Activated CD8-positive, alpha-beta memory T cell treated with anti-CD3 and anti-CD28 coated beads for 24 hours (primary cell): ENCODE results near the gene CYP1B1.
A peak's percentile ranks its signal among the peaks of the same experiment; 100 is the strongest.
"Not testable (repeated sequence)": the region's sequence is repeated elsewhere in the genome, so short reads cannot be mapped to it uniquely, and the experiment has no call there.

Experiments
- DNase-seq: peaks from one replicate; pipeline ENCODE4 v3.0.0-alpha.2; 2020

CYP1B1 gene

DNA sequence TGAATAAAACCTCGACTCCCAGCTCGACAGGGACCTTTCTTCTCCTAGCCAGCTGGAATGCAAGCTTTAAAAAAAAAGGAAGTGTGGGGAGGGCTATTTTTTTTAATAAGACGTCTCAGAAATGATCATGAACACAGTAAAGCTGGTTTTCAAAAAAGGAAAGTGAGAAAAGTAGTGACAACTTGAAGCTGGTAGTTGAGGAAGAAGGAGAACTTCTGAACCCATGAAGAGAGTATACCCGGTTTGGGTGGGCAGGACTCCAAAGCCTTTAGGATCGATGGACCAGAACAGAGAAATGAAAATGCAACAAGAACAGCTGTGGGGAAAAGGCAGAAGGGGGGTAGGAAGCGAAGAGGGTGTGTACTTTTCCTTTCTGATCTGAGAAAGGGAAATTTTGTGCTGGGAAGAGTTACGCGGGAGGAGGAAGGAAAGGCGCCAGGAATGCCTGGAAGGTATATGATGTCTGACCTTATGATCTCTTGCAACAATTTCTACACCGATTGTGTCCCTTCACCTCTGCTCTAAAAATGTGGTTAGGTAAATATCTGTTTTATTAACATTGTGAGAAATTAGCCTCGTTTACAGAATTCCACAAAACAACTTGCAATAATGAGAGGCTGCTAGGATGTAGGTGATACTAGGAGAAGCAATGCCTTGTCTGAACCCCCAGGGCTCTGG is 22.6 kb upstream of the CYP1B1 start:
- no peak for DNase-seq

DNA sequence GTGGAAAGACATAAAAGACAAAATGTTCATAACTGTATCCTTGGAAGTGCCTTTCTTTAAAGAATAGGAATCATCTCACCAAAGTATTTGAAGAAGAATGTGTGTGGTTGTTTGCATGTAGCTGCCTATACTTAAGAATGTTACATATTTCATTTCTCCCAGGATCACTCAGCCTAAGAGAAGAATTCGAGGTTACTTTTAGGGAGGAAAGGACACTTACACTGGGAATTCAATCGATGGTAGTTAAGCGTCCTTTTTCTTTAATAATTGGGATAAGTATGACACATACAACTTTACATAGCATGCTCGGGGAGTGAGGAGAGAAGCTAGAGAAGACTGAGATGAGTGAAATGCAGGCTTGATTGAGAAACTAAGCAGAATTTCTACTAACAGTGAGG is 22.0 kb upstream of the CYP1B1 start:
- no peak for DNase-seq

DNA sequence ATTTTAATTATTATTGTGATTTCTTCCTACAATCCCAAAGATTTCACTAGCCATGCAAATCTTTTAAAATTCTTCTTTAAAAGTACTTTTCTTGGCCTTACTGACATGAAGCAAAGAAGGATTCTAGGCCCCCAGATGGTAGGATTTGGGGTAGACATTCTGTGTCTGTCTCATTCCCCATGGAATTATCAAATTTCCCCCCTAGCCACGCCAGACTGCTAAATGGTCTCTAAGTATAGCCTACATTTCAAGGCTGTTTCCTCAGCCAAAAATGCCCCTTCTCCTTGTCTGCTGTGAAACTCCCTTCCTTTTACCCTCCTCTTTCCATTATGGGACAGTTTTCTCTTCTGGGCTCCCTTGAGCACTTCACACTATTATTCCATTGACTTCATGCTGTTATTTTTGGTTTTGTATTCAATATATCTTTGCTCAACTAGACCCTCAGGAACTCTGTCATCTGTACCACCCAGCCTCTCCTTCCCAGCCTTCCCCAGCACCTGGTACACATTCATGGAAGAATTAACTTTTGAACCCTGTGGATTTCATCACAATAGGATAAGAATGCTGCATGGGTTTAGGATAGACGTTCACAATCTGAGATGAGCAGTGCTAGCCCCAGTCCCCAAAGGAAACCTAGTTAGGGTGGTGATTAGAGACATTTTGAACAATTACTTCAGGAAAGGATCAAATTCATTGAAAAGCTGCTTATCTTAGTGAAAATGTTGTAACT is 21.5 kb upstream of the CYP1B1 start:
- no peak for DNase-seq

DNA sequence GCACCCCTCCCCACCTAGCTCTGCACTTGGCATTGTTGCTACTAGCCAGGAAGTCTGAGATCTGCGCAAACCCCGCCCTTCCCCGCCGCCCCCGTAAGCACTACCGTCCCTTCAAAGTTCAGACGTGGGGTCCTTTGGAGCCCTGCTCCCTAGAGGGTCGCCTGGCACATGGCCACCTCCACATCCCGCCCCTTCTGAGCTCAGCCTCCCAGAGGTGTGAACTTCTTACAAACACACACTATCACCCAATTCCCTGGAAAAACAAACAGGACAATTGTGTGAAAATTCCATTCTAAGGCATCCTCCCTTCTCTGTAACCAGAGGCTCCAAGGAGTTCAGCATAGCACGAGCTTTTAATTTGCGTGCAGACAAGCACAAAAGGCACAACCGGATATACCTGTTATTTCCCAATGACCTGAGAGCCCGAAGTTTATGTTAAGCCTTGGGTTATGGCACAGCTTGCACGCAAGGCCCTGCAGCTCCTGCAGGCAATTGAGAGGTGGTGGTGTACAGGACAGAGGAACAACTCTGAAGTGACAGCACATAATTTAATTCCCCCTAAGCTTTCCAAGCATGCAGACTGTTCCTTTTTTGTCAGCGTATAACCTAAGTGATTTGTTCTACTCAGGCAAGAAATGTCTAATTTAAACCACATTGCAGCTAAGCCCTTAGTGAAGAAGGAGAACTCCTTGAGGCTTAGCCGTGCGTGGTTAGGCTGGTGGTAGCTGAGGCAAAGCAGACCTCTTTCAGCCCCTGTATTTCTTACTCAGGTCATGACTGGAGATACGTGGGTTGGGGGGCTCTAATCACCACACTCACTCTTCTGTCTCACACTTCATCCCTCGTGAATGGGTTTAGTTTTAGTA is 20.3 kb upstream of the CYP1B1 start:
- DNase-seq = no peak

DNA sequence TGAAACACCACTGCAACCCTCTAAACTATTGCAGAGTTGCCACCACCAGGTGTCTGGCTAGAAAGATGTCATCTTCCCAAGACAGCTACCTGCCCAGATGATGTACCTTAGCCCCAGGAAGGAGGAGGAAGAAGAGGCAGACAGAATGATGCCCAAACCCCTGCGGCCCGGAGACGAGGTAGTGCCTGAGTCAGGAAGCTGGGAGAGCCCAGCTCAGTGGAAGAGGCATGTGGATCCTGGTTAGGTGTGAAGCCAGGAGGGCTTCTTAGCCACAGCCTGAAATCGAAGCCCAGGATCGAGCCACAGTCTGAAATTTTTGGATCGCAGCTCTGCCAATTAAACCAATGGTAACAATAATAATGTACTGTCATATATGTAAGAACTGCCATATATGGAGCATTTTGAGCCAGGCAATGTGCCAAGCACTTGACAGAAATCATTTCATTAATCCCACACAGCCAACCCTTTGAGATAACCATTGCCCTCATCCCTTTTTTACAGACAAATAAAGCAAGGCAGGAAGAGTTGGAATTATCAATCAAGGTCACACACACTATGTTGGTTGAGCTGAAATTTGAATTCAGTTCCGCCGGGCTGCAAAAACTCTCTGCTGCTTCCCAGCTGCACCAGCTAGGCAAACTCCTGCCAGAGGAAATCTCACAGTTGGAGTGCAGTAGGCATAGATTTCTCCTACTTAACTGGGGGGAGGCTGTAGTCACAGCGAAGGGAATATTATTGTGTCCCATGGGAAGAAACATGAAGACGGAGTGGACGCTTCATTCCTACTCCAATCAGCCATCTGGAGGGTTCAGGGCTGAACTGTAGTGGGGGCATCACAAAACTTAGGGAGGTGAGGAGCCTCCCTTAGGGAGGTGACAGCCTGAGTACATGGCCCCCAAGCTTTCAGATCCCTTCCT is 19.4 kb upstream of the CYP1B1 start:
- no peak for DNase-seq

DNA sequence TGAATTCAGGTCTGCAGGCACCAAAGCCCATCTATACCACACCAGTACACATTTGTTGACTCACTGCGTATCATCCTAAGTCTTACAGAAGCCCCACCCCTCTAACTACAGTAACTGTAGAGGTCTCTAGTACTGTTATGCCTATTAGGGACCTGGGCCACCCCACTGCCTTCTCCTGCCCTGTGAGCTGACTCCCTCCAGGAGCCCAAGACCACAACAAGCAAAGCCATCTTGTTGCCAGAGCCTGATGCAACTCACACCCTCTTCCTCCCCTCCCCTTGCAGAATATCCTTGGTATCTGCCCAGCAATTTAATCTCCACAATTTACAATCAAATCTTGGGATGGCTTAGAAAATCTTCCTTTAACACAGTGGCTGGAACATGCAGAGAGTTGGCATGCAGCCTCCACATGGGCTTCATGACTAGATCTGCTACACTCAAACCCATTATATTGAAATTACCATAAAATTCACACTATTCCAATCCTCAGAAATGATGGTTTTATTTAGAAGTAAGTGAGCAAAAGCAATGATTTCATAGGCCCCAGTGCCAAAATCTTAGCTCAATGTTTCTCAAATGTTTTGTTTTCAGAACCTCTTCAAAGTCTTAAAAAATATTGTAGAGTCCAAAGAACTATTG is 17.7 kb upstream of the CYP1B1 start:
- DNase-seq = no peak

DNA sequence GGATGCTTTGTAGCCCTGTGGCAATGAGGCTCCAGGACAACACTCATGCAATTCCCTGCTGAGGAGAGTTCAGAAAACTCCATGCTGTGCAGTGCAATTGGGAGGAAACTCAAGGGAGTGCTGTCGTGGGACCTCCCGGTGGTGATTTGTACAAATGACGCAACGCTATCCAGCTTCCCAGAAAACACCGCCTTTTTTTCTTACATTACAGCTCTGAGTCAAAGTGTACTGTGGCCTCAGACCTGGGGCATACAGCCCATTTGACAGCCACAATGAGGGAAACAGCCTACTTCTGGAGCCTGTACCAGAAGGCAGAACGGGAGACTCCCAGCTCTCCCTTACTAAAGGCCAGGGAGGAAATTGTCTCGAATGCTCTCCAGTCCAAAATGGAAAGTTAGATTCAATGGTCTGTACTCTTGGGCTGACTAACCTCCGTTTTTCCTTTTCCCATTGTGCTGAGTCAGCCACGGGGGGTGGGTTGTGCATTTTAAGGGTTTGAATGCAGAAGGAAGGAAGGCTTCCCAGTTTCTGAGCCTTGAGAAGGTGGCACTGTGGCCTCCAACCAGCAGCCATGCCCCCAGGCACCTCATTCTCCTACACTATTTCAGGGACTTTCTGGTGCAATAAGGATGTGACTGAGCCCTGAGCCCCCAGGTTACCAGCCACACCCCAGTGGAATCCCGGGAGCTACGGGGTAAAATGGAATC is 16.4 kb upstream of the CYP1B1 start:
- no peak for DNase-seq

DNA sequence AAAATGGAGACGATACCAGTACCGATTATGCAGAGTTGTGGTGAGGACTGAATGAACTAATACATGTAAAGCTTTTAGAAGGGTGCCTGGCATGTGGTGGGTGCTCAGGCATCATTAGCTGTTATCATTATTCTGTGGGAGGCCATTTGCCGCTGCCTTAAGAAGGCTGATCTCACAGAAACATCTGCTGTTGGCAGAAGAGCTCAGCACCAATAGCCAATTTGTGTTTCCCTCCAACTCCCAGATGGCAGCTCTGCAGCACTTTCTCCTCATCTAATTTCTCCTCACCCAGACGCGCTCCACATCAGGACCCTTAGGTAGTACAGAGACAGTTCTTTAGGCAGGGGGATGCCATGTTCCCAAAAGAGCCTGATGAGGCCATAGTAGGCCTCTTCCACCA is 15.8 kb upstream of the CYP1B1 start:
- no peak for DNase-seq

DNA sequence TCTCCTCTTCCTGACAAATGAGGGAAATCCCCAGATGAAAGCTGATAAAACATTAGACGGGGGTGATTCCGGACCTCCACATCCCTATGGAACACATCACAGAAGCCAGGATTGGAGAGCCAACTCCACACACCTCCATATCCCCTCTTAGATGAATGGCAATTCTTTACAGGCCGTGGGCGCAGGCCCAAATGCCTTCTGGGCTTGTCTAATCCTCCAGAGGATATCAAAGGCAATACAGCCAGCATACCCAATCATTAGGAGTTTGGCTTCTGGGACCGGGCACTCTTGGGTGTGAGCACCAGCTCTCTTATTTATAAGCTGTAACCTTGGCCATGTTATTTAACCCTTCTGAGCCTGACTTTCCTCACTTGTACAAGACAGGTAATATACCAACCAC is 15.0 kb upstream of the CYP1B1 start:
- no peak for DNase-seq

DNA sequence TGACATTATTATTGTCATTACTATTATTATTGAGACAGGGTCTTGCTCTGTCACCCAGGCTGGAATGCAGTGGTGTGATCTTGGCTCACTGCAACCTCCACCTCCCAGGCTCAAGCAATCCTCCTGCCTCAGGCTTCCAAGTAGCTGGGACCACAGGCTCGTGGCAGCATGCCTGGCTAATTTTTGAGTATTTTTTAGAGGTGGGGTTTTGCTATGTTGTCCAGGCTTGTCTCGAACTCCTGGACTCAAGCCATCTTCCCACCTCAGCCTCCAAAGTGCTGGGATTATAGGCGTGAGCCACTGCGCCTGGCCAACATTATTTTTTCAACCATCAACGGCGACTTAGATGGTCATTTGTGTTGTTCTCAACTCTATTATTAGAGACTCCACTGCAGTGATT is 14.3 kb upstream of the CYP1B1 start:
- DNase-seq = not testable (repeated sequence)

DNA sequence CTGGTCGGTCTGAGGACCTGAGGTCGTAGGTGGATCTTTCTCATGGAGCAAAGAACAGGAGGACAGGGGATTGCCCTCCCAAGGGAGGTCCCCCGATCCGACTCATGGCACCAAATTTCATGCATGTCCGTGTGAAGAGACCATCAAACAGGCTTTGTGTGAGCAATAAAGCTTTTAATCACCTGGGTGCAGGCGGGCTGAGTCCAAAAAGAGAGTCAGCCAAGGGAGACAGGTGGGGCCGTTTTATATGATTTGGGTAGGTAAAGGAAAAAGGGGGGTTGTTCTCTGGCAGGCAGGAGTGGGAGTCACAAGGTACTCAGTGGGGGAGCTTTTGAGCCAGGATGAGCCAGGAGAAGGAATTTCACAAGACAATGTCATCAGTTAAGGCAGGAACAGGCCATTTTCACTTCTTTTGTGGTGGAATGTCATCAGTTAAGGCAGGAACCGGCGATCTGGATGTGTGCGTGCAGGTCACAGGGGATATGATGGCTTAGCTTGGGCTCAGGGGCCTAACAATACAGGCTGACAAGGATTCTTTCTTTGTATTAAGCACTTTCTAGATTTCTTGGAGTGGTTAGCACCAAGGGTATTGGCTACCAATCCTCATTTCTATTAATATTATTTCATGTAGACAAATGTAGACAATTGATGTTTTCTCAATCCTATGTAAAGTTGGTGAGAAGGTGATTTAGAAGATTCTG is 10.2 kb upstream of the CYP1B1 start:
- DNase-seq = not testable (repeated sequence)

DNA sequence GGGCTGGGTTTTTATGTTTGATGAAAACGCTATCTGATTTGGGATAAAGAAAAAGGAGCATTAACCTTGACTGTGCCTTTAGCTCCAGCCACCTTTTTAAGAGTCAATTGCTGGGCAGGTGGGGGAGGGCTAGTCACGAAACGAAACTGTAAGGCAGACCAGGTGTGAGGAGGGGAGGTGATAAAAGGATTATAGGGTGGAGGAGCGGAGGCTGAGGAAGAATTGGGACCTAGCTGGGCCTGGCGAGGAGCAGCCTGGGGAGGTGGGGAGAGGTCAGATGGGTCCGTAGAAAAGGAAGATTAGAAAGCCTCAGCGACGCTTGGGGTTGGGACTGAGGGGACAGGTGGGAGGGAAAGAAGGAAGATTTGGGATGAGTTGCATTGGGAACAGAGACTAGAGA is 8.6 kb upstream of the CYP1B1 start:
- not testable (repeated sequence) for DNase-seq

DNA sequence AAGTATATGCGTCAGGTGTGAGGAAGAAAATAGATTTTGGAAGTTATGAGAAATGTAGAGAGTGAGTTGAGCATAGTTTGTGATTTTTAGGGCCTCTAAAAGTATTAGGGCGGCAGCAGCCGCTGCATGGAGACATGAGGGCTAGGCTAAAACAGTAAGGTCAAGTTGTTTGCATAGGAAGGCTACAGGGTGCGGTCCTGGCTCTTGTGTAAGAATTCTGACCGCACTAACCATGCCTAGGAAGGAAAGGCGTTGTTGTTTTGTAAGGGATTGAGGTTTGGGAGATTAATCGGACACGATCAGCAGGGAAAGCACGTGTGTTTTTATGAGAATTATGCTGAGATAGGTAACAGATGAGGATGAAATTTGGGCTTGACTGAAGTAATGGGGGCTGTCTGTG is 6.8 kb upstream of the CYP1B1 start:
- DNase-seq = not testable (repeated sequence)

DNA sequence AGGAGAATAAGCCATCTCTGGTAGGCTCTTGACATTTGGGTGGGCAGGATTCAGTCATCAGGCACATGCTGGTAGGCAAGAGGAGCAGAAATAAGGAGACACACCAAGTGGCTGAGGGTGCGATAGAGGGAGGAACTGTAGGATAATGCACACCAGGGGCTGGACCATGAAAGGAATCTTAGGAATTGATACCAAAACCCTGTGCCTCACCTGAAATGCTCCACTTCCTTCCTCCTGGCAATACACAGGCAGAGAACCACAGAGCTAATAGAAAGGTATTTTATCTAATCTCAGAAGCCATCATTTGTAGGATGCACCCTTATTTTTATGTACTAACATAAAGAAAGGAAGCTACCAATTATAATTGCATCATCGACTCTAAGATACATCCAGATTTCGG is 4.4 kb upstream of the CYP1B1 start:
- no peak for DNase-seq

DNA sequence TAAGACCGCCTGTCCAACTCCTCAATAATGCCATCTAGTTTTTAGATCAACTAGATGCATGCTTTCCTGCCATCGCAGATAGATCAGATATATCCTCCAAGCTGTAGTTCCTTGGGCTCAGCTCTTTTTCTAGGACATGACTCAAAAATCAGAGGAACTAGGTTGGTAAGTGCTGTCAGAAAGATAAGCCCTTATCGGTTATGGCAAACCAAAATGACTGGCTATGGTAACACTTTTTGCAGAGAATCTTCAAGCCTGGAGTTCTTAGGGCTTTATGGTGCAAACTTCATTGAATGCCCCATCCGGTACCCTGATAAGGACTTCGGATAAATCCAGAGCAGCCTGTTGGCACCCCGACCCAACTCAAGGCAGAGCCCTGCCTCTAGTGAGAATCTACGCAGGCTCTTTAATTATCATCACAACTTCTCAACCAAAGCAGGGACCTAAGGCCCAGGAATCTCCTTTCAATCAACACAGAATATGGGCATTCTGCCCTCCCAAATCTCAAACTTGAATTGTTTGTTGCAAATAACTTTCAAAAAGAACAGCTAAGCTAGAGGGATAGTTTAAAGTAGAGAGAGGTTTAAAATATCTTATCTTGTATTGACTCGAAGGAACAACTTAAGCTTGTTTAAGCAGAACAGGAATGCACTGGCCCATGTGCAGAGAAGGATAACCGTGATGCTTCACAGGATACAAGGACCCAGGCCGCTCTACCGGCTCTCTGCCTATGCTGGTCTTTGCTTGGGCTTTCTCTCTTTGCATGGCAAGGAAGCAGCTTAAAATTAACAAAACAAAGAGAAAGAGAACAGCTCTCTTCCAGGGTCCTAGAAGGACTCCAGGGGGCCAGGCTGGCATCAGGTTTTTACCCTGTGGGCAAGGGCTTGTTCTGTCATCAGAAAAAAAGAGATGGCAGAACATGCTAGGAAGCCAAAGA is 3.4 kb upstream of the CYP1B1 start:
- DNase-seq = no peak

DNA sequence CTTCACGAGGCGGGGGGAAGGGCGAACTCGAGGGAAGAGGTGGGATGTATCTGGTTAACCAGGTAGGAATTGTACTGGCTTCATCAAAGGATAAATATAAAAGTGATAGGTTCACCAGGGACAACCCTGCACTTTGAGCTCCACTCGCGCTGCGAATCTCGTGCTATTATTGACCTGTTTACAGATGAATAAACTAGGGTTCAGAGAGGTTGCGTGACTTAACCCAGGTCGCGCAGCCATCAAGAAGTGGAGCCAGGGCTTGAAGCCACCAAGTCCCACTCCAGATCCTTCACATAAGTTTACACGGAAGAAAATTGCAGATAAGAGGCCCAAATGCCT is 1.4 kb upstream of the CYP1B1 start:
- DNase-seq = no peak

DNA sequence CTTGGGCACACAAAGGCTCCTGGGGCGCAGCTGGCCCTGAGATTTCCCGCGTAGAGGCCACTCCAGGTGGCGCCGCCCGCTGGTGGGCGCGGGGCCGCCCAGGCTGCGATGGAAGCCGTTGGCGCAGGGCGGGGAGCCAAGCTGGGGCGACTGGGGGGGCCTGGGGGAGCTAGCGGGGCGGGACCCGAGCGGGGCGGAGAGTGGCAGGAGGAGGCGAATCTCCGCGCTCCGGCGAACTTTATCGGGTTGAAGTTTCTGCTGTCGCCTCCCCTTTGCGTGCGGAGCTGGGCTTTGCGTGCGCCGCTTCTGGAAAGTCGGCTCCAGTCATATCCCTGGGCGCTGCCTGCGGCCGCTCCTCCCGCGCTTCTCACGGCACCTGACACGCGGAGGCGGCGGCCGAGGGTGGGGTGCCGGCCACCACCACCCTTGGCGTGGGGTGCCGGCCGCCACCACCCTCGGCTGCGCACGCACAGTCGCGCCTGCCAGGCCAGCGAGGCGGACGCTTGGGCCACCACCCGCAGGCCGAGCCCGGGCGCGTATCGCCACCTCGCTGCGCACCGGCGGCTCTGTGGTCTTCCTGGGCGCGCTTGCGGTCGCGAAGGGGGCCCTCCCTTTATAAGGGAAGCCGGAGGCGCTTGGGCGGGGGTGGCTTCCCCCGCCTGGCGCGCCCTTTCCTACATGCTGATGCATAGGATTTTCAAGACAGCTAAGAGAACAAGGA is 919 bp upstream of the CYP1B1 start:
- DNase-seq = peak; percentile 89

DNA sequence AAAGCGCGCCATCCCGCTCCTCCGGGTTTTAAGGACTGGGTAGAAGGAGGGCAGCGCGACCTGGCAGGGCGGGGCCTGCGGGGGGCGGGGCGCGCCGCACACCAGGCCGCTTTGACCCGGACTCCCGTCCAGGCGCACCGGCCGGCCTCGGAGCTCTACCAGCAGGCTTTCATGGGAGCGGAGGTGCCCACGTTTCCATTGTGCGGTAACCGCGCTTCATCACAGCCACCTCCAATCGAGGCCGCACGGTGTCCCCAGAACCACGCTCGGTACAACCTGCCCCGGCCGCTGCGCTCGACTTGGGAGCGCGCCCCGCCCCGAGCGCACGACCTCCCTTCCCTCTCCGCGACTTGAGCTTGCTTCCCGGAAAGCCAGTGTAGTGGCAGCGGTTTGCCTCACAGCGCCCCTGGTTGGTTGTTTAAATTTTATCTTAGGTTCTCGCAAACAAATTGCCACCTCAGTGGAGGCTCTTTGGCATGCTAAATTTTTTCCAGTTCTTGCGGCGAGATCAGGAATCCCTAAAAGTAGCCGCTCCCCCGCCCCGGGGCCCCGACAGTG is 280 bp upstream of the CYP1B1 start:
- DNase-seq = peak; percentile 84
